K562 (cell line): ENCODE results near the gene TRAPPC2L. TPM values are rescaled to one million over a fixed set of nuclear protein-coding genes. Genes with fewer than 3 reads are reported as not detected.
A peak's percentile ranks its signal among the peaks of the same experiment; 100 is the strongest.

Experiments used
- ATAC-seq: fragments of 200-7000 bp; cut with Tn5 transposase; 3 replicates; pipeline ENCODE4 v1.9.1; 2020; ENCODE audit warnings: moderate library complexity
- BruUV-seq: library from RNA; stranded (reverse); fragments of 400-500 nt; replicated peaks from 2 replicates; lab custom pipeline; 2021; lab: Mats Ljungman, UMichigan
- CTCF ChIA-PET: fragments of 300-600 bp; formaldehyde crosslinking; extraction: SDS; loops from one replicate; lab custom pipeline; 2021; ENCODE audit warnings: low intra/inter-chr PET ratio; lab: Yijun Ruan, JAX
- POLR2A ChIA-PET: fragments of 300-600, 350-650 bp; sonication (Branson Sonifier 250); formaldehyde crosslinking; extraction: SDS; loops from one replicate; lab custom pipeline; 2021; ENCODE audit warnings: antibody characterized with exemption, inconsistent platforms; lab: Yijun Ruan, JAX
- DNase-seq, 4 experiments: peaks; one replicate each; pipeline versions ENCODE4 v3.0.0 to v3.0.0-alpha.2; 2011 to 2018; ENCODE audit warnings: low spot score in 3 of 4, mixed read lengths in 3 of 4; ENCODE audit errors: extremely low read depth in 1 of 4
- FAIRE-seq: peaks from 2 replicates; lab custom pipeline; 2011; peaks lifted over from hg19 to GRCh38; lab: Jason Lieb, UNC
- H2AFZ ChIP-seq: 2 replicates; pipeline ENCODE4 v1.6.0; 2011; ENCODE audit warnings: low read depth, low read length, control low read depth, inconsistent platforms
- H3K27ac ChIP-seq: fragments of 200-600 bp; 3 replicates; pipeline ENCODE4 v1.8.0; 2011; ENCODE audit warnings: low read depth, mild to moderate bottlenecking, control low read depth, inconsistent platforms, low read length, moderate library complexity, mixed read lengths; ENCODE audit errors: extremely low read depth
- H3K27me3 ChIP-seq, 2 experiments: fragments of 300-600 bp in 1 of 2; 2 replicates in 1 of 2; 3 replicates in 1 of 2; pipeline versions ENCODE4 v1.6.0 to v1.8.0; 2011; ENCODE audit warnings: inconsistent platforms in 2 of 2, low read length in 2 of 2, mild to moderate bottlenecking in 1 of 2, mixed read lengths in 1 of 2, moderate library complexity in 1 of 2; ENCODE audit not compliant: control insufficient read depth in 2 of 2, insufficient read depth in 2 of 2
- H3K36me3 ChIP-seq: fragments of 300-600 bp; 3 replicates; pipeline ENCODE4 v1.8.0; 2011; ENCODE audit warnings: mild to moderate bottlenecking, low read length, inconsistent platforms; ENCODE audit not compliant: control insufficient read depth, insufficient read depth
- H3K4me1 ChIP-seq, 2 experiments: fragments of 200-600 bp in 1 of 2; replicated peaks in 1 of 2; 2 replicates in 1 of 2; 3 replicates in 1 of 2; pipeline versions ENCODE4 v1.5.1 to v1.8.0; 2011; ENCODE audit warnings: inconsistent platforms in 2 of 2, low read length in 2 of 2, mild to moderate bottlenecking in 1 of 2, mixed read lengths in 1 of 2, moderate library complexity in 1 of 2; ENCODE audit not compliant: control insufficient read depth in 2 of 2, insufficient read depth in 2 of 2
- H3K4me2 ChIP-seq: 2 replicates; pipeline ENCODE4 v1.6.1; 2011; ENCODE audit warnings: low read length, control low read depth, inconsistent platforms, mixed read lengths; ENCODE audit not compliant: insufficient read depth
- H3K4me3 ChIP-seq: fragments of 200-600 bp; sonication (generic), shearing (Covaris generic); 2 replicates; pipeline ENCODE4 v1.5.1; 2016; ENCODE audit warnings: control low read depth, inconsistent platforms
- H3K79me2 ChIP-seq: fragments of 200-600 bp; 3 replicates; pipeline ENCODE4 v1.8.0; 2011; ENCODE audit warnings: low read length, inconsistent platforms; ENCODE audit not compliant: control insufficient read depth, insufficient read depth
- H3K9ac ChIP-seq, 2 experiments: 2 replicates each; pipeline versions ENCODE4 v1.6.0 to v1.6.1; 2011; ENCODE audit warnings: low read depth in 2 of 2, low read length in 2 of 2, control low read depth in 1 of 2, inconsistent platforms in 1 of 2, mild to moderate bottlenecking in 1 of 2, mixed read lengths in 1 of 2; ENCODE audit not compliant: insufficient read depth in 1 of 2
- H3K9me1 ChIP-seq: one replicate; pipeline ENCODE4 v1.6.0; 2011; ENCODE audit warnings: inconsistent platforms, mild to moderate bottlenecking, low read length, moderate library complexity; ENCODE audit not compliant: control insufficient read depth, insufficient read depth
- H3K9me3 ChIP-seq: replicated peaks from 2 replicates; pipeline ENCODE4 v1.5.1; 2011; ENCODE audit warnings: low read depth, low read length, inconsistent platforms; ENCODE audit not compliant: control insufficient read depth, insufficient read depth
- H4K20me1 ChIP-seq: replicated peaks from 2 replicates; pipeline ENCODE4 v1.6.1; 2011; ENCODE audit warnings: low read length, inconsistent platforms, mixed read lengths; ENCODE audit not compliant: control insufficient read depth, insufficient read depth
- RNF219 ChIP-seq: fragments of 250-450 bp; sonication (Bioruptor Pico); IDR thresholded peaks from 2 replicates; pipeline ENCODE4 v1.5.0; 2022; ENCODE audit warnings: mild to moderate bottlenecking
- ZNF740 ChIP-seq, 3 experiments: fragments of 200-800 bp in 1 of 3; sonication (Bioruptor generic) in 1 of 3; sonication (generic) in 1 of 3; formaldehyde crosslinking in 1 of 3; IDR thresholded peaks; 2 replicates each; pipeline versions ENCODE4 v1.6.1 to v1.8.0; 2016 to 2022; ENCODE audit warnings: mild to moderate bottlenecking in 2 of 3, missing compliant biosample characterization in 2 of 3, missing genetic modification characterization in 2 of 3, missing genetic modification reagents in 1 of 3
- WGBS: fragments of 100-300 bp; shearing (Covaris generic); methylation state at CpG from one replicate; pipeline ENCODE4 v1.1.6; 2016; ENCODE audit warnings: low coverage, mixed read lengths; ENCODE audit not compliant: insufficient coverage; ENCODE audit errors: missing lambda C conversion rate; 5-methylcytosine and 5-hydroxymethylcytosine counted together
- in situ Hi-C: fragments of 300-500 bp; cut with MboI; formaldehyde crosslinking; loops from 4 replicates; pipeline ENCODE4 v1.15.0; 2018; ENCODE audit warnings: inconsistent platforms, mixed read lengths
- intact Hi-C: fragments of 100-400 bp; cut with micrococcal nuclease; formaldehyde crosslinking; loops from 2 replicates; pipeline ENCODE4 v1.14.2; 2022
- polyA plus RNA-seq, 8 experiments: library from polyadenylated mRNA; depleted of rRNA in 4 of 8; stranded (reverse) in 5 of 8; unstranded in 3 of 8; fragments of >200 nt; fragmentation: Nextera tagmentation in 2 of 8; fragmentation: Illumina TruSeq in 1 of 8; extraction: Ambion mirVana in 2 of 8; extraction: Trizol in 1 of 8; gene quantifications; 2 replicates each; pipeline versions ENCODE4 v1.2.1 to v1.2.3, GENCODE V29; 2011 to 2014; ENCODE audit warnings: inconsistent platforms in 1 of 8, missing spikeins in 1 of 8
- total RNA-seq, 7 experiments: library from RNA; depleted of rRNA in 6 of 7; stranded (reverse); fragments of >200 nt in 6 of 7; fragmentation: Illumina TruSeq in 2 of 7; extraction: Trizol in 2 of 7; gene quantifications; 2 replicates each; pipeline versions ENCODE4 v1.2.1 to v1.2.3, GENCODE V29; 2011 to 2021; ENCODE audit warnings: low replicate concordance in 1 of 7

The TRAPPC2L gene
- total and polyA plus RNA-seq, 9 of the 15 experiments (the other 6 are each of a cell fraction or from before 2014, with no cell fraction given), result 60.4 to 398 (median 97.5) TPM

DNA sequence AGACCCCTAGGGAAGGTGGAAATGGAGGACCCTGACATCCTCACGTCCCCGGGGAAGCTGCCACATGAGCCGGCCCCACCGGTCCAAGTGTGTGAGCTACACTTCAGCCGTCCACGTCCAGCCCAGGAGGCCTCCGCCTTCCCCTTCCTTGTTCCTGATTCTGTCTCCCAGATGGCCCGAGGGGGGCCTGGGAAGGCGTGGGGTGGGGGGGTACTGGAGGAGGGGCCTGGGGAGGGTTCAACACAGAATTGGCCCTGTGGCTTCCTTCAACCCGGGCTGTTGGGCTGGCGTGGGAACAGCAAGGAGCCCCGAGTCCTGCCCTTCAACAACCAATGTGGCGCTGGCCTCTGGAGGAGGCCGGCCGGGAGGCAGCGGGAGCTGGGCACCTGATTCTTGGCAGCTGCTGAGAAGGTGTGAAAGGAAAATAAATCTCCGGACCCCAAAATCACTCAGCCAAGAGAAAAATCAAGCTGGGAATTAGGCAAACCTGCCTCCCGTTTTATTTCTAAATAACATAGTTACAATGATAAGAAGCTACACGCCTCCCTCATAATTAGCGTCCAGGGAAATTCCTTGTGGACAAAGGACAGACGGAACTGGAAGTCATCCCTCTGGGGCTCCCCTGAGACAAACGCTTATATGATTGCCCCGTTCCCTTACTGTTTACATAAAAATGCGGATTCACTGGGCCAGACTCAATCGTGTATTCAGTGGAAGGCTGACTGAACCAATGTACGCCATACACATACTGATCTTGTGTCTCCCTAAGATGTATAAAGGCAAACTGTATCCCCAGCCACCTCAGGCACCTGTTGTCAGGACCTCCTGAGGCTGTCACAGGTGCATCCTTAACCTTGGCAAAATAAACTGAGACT lies 43.4 kb upstream of the TRAPPC2L start:
- Histone ChIP-seq H3K4me2 (no peak overlapping the region), H4K20me1 (peaks cover 24% of the 10 kb centered on the region; the same call in 1 of the 2 replicates), H3K9me1 (no peaks in the 10 kb centered on the region), H3K4me3 (peak overlapping the region; percentile 64; the same call in 1 of the 2 replicates), H3K4me1 (peaks cover 14 to 82% of the 10 kb centered on the region in 2 experiments), H3K36me3 (peaks cover 26% of the 10 kb centered on the region; the same call in 2 of the 3 replicates), H3K9ac (peak overlapping the region; percentile 86 to 99; a peak in 3 of 4 replicates), H2AFZ (0 out of 2 replicates have a peak overlapping the region, but pooled peaks have one; percentile 98), H3K79me2 (peaks cover 31% of the 10 kb centered on the region), H3K27ac (peak overlapping the region; percentile 94; the same call in 2 of the 3 replicates), H3K27me3 (no peaks in the 10 kb centered on the region), H3K9me3 (no peaks in the 10 kb centered on the region)
- no peak for ATAC-seq
- intact Hi-C loops (loop anchor here (2.0 to 10.0 kb wide), 6 partner anchors 43 to 694 kb away; partner anchors contain the start of genes CBFA2T3, CDH15, GALNS and SPG7), in situ Hi-C loops (loop anchor here (5.0 to 10.0 kb wide), 2 partner anchors 354 to 401 kb away; partner anchors contain the start of gene ZNF778)
- TF ChIP-seq ZNF740 (CRISPR knock-in tag; IDR thresholded peaks at IDR 0.05) (0 out of 2 replicates have a peak, but pooled peaks have one; percentile 15), ZNF740 (tag; IDR thresholded peaks at IDR 0.05) (no peak), RNF219 (CRISPR knock-in tag) (no peak)
- ChIA-PET CTCF (interaction anchor here (0.9 to 1.9 kb wide), 2 partner anchors 354 to 357 kb away, joined by 3 to 16 read pairs; no protein-coding TSS in a partner anchor), POLR2A (interaction anchor here (1.1 to 6.1 kb wide), 4 partner anchors 13 to 350 kb away, joined by 3 to 50 read pairs (median 26); partner anchors contain the start of gene PIEZO1)
- DNase-seq, result no peak
- 88% methylated on average over 16 of the region's 26 CpGs for WGBS
- FAIRE-seq, result no peak
- BruUV-seq, result no TSS peak
